Esophagus muscularis mucosa (tissue), 3 donors: ENCODE measurements around the gene CSMD2.

ENCODE experiments used
- CTCF ChIP-seq, 3 experiments: fragments of 200-600 bp in 2 of 3; fragments of 450-650 bp in 1 of 3; sonication (generic) in 2 of 3; IDR thresholded peaks; one replicate each; pipeline ENCODE4 v1.5.1; 2017 to 2019; ENCODE audit warnings: antibody characterized with exemption in 3 of 3, mild to moderate bottlenecking in 2 of 3, moderate library complexity in 1 of 3
- POLR2A ChIP-seq: fragments of 450-650 bp; IDR thresholded peaks from one replicate; pipeline ENCODE4 v1.6.1; 2017; ENCODE audit warnings: antibody characterized with exemption, moderate library complexity, mild to moderate bottlenecking, low read depth
- POLR2AphosphoS5 ChIP-seq, 2 donors: sonication (generic); formaldehyde crosslinking; IDR thresholded peaks; one replicate each; pipeline ENCODE4 v1.6.1; 2017; ENCODE audit warnings: antibody characterized with exemption in 2 of 2

- TF ChIP-seq POLR2A (no peak), CTCF (IDR thresholded peaks at IDR 0.05) (no peak), POLR2AphosphoS5 (IDR thresholded peaks at IDR 0.05) (no peak)
Observed at GRCh38 chr1:33537885-33538284, 627.1 kb downstream of the CSMD2 start.
